HG03135 (cell line): ENCODE measurements around the gene ZSCAN20.

ENCODE experiments used
- ATAC-seq: cut with Tn5 transposase; IDR thresholded peaks from one replicate; pipeline ENCODE4 v1.9.1; 2021; ENCODE audit warnings: mild to moderate bottlenecking, moderate library complexity; ENCODE audit not compliant: unreplicated experiment

ZSCAN20 gene

DNA sequence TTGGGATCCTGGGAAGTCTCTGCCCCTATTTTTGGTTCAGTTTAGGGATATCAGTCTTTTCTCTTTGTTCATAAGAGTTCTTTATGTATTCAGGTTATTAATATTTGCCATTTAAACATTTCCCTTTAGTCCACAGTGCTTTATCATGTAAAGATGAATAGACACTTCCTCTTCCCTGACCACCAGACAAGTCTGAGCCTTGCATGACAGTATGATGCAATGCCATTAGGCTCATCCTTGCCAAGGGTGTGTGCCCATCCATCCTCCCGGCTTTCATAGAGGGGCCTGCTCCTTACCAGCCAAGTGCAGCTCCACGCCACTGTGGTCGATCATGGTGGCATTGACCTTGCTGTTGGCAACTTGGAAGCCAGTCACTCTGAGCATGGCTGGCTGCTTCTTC, 52.1 kb downstream of the ZSCAN20 start:
- ATAC-seq: no peak

GRCh38 chr1:33527934-33528333, 55.5 kb downstream of the ZSCAN20 start:
- ATAC-seq: no peak

DNA sequence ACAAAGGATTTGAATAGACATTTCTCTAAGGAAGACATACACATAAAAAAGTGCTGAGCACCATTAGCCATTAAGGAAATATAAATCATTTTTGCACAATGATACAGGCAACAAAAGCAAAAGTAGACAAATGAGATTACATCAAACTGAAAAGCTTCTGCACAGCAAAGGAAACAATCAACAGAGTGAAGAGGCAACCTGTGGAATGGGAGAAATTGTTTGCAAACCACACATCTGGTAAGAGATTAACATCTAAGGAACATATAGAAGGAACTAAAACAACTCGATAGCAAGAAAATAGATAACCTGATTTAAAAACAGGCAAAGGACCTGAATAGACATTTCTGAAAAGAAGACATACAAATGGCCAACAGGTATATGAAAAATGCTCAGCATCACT, 57.5 kb downstream of the ZSCAN20 start:
- ATAC-seq: no peak

- no peak for ATAC-seq
Observed at GRCh38 chr1:33532250-33532649, 59.8 kb downstream of the ZSCAN20 start.

- no peak for ATAC-seq
Observed at GRCh38 chr1:33532936-33533335, 60.5 kb downstream of the ZSCAN20 start.

DNA sequence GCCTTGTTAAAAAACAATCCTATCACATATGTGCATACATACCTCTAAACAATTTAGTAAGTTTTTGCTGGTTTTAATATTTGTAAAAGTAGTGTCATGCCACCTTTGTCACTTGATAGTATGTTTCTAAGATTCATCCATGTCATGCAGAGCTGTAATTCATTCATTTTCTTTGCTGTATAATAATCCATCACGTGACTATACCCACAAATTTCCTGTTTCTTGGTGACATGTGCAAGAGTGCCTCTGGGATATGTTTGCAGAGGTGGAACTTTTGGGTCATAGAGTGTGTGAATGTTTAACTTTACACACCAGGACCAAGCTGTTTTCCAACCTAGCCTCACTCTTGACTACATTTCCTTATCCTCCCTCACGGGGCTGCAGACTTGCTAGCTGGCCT, 62.9 kb downstream of the ZSCAN20 start:
- ATAC-seq: no peak

DNA sequence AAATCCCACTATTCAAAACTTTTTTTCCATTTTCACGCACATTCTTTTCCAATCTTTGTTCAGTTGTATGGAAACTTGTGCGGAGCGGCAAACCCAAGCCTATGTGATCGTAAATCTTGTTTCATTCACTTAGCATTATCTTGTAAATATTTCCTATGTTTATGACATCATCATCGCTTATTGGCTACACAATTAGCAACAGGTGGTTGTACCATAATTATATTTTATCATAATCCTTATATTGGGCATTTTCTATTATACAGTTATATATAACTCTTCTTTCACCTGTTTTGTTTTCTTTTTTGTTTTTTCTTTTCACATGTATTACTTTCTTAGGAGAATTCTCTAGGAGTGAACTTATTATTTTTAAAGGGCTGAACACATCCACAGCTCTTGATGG, 65.4 kb downstream of the ZSCAN20 start:
- no peak for ATAC-seq

GRCh38 chr1:33541966-33542365, 69.5 kb downstream of the ZSCAN20 start:
- ATAC-seq: no peak
